Skeletal muscle satellite cell (primary cell): ENCODE results near the gene NARF.

Experiments
- H3K27me3 ChIP-seq: 2 replicates; pipeline ENCODE4 v1.7.0; 2013; ENCODE audit warnings: low read length; ENCODE audit not compliant: control insufficient read depth, insufficient read depth
- H3K36me3 ChIP-seq: 2 replicates; pipeline ENCODE4 v1.7.0; 2013; ENCODE audit warnings: mild to moderate bottlenecking, control low read depth, low read length; ENCODE audit not compliant: insufficient read depth
- H3K4me1 ChIP-seq: 2 replicates; pipeline ENCODE4 v1.7.0; 2013; ENCODE audit warnings: low read length; ENCODE audit not compliant: control insufficient read depth, insufficient read depth
- H3K4me2 ChIP-seq: 2 replicates; pipeline ENCODE4 v1.7.0; 2013; ENCODE audit warnings: mild to moderate bottlenecking, low read length
- H3K4me3 ChIP-seq: 2 replicates; pipeline ENCODE4 v1.7.0; 2013; ENCODE audit warnings: low read length
- H3K9ac ChIP-seq: 2 replicates; pipeline ENCODE4 v1.7.0; 2013; ENCODE audit warnings: mild to moderate bottlenecking, low read depth, low read length, moderate library complexity
- H3K9me3 ChIP-seq: replicated peaks from 2 replicates; pipeline ENCODE4 v1.7.0; 2013; ENCODE audit warnings: mild to moderate bottlenecking, control low read depth, low read length

The NARF gene

GRCh38 chr17:82464567-82464929 is 6.0 kb downstream of the NARF start:
- Histone ChIP-seq H3K4me2 (no peak overlapping the region), H3K9ac (no peak overlapping the region), H3K4me3 (no peak overlapping the region), H3K9me3 (no peaks in the 10 kb centered on the region), H3K27me3 (no peaks in the 10 kb centered on the region), H3K4me1 (peaks cover 2% of the 10 kb centered on the region), H3K36me3 (peaks cover 39% of the 10 kb centered on the region)

GRCh38 chr17:82465023-82465603 is 6.6 kb downstream of the NARF start:
- H3K4me2 ChIP-seq = no peak overlapping the region
- H3K4me3 ChIP-seq = no peak overlapping the region
- no peaks in the 10 kb centered on the region for H3K27me3 ChIP-seq
- no peak overlapping the region for H3K9ac ChIP-seq
- H3K9me3 ChIP-seq = no peaks in the 10 kb centered on the region
- H3K4me1 ChIP-seq = no peaks in the 10 kb centered on the region
- peaks cover 42% of the 10 kb centered on the region for H3K36me3 ChIP-seq

GRCh38 chr17:82468692-82469091 is 10.2 kb downstream of the NARF start:
- no peak overlapping the region for H3K9ac ChIP-seq
- no peak overlapping the region for H3K4me2 ChIP-seq
- no peak overlapping the region for H3K4me3 ChIP-seq
- H3K36me3 ChIP-seq = peaks cover 31% of the 10 kb centered on the region
- H3K27me3 ChIP-seq = no peaks in the 10 kb centered on the region
- H3K9me3 ChIP-seq = no peaks in the 10 kb centered on the region
- H3K4me1 ChIP-seq = no peaks in the 10 kb centered on the region

- Histone ChIP-seq H3K4me2 (no peak overlapping the region), H3K9ac (no peak overlapping the region), H3K36me3 (peaks cover 30% of the 10 kb centered on the region), H3K4me1 (no peaks in the 10 kb centered on the region), H3K4me3 (no peak overlapping the region), H3K9me3 (no peaks in the 10 kb centered on the region), H3K27me3 (no peaks in the 10 kb centered on the region)
Observed at GRCh38 chr17:82470065-82470464, 11.5 kb downstream of the NARF start.

- H3K4me2 ChIP-seq = no peak overlapping the region
- H3K4me1 ChIP-seq = no peaks in the 10 kb centered on the region
- no peak overlapping the region for H3K4me3 ChIP-seq
- no peaks in the 10 kb centered on the region for H3K9me3 ChIP-seq
- H3K27me3 ChIP-seq = no peaks in the 10 kb centered on the region
- peaks cover 33% of the 10 kb centered on the region for H3K36me3 ChIP-seq
- no peak overlapping the region for H3K9ac ChIP-seq
Observed at GRCh38 chr17:82474223-82475010, 15.9 kb downstream of the NARF start.

GRCh38 chr17:82475458-82475857 is 16.9 kb downstream of the NARF start:
- Histone ChIP-seq H3K4me1 (no peaks in the 10 kb centered on the region), H3K4me2 (no peak overlapping the region), H3K9ac (no peak overlapping the region), H3K27me3 (no peaks in the 10 kb centered on the region), H3K36me3 (peaks cover 38% of the 10 kb centered on the region), H3K4me3 (no peak overlapping the region), H3K9me3 (no peaks in the 10 kb centered on the region)

GRCh38 chr17:82477934-82478333 is 19.4 kb downstream of the NARF start:
- Histone ChIP-seq H3K27me3 (no peaks in the 10 kb centered on the region), H3K4me2 (no peak overlapping the region), H3K9me3 (no peaks in the 10 kb centered on the region), H3K4me3 (no peak overlapping the region), H3K9ac (no peak overlapping the region), H3K36me3 (peaks cover 49% of the 10 kb centered on the region), H3K4me1 (no peaks in the 10 kb centered on the region)

- H3K9me3 ChIP-seq = no peaks in the 10 kb centered on the region
- H3K27me3 ChIP-seq = no peaks in the 10 kb centered on the region
- H3K9ac ChIP-seq = no peak overlapping the region
- no peak overlapping the region for H3K4me3 ChIP-seq
- peaks cover 50% of the 10 kb centered on the region for H3K36me3 ChIP-seq
- H3K4me2 ChIP-seq = no peak overlapping the region
- no peaks in the 10 kb centered on the region for H3K4me1 ChIP-seq
Observed at GRCh38 chr17:82479602-82480001, 21.1 kb downstream of the NARF start.

GRCh38 chr17:82480318-82480717 is 21.8 kb downstream of the NARF start:
- no peak overlapping the region for H3K4me3 ChIP-seq
- H3K4me1 ChIP-seq = no peaks in the 10 kb centered on the region
- no peaks in the 10 kb centered on the region for H3K27me3 ChIP-seq
- no peak overlapping the region for H3K9ac ChIP-seq
- peaks cover 52% of the 10 kb centered on the region for H3K36me3 ChIP-seq
- no peak overlapping the region for H3K4me2 ChIP-seq
- no peaks in the 10 kb centered on the region for H3K9me3 ChIP-seq

- H3K9ac ChIP-seq = no peak overlapping the region
- H3K27me3 ChIP-seq = no peaks in the 10 kb centered on the region
- H3K36me3 ChIP-seq = peaks cover 64% of the 10 kb centered on the region
Observed at GRCh38 chr17:82483204-82483660, 24.7 kb downstream of the NARF start.

GRCh38 chr17:82483836-82484235 is 25.3 kb downstream of the NARF start:
- Histone ChIP-seq H3K36me3 (peaks cover 61% of the 10 kb centered on the region), H3K4me2 (no peak overlapping the region)

More at GRCh38 chr17:82483204-82483660, 24.7 kb downstream of the NARF start:
- Histone ChIP-seq H3K4me3 (no peak overlapping the region), H3K4me1 (no peaks in the 10 kb centered on the region), H3K9me3 (no peaks in the 10 kb centered on the region), H3K4me2 (no peak overlapping the region)

More at GRCh38 chr17:82483836-82484235, 25.3 kb downstream of the NARF start:
- Histone ChIP-seq H3K4me3 (no peak overlapping the region), H3K27me3 (no peaks in the 10 kb centered on the region), H3K9ac (no peak overlapping the region), H3K4me1 (peaks cover 4% of the 10 kb centered on the region), H3K9me3 (no peaks in the 10 kb centered on the region)
